Neuronal stem cell (in vitro differentiated cells): ENCODE data around the gene OR2B6. TPM values are rescaled to one million over a fixed set of nuclear protein-coding genes. Genes with fewer than 3 reads are reported as not detected.

Experiments
- DNase-seq: peaks from one replicate; pipeline ENCODE4 v3.0.0-alpha.2; 2013; ENCODE audit warnings: low spot score
- H2AFZ ChIP-seq: one replicate; pipeline ENCODE4 v1.6.1; 2013; ENCODE audit warnings: mild to moderate bottlenecking, low read length, inconsistent platforms
- H2AK5ac ChIP-seq: 2 replicates; pipeline ENCODE4 v1.6.1; 2013; ENCODE audit warnings: low read depth, mild to moderate bottlenecking, inconsistent platforms, low read length, moderate library complexity, mixed read lengths
- H2BK120ac ChIP-seq: 2 replicates; pipeline ENCODE4 v1.6.1; 2013; ENCODE audit warnings: low read depth, mild to moderate bottlenecking, inconsistent platforms, low read length, moderate library complexity, mixed read lengths
- H2BK12ac ChIP-seq: one replicate; pipeline ENCODE4 v1.6.1; 2013; ENCODE audit warnings: low read length, inconsistent platforms
- H2BK15ac ChIP-seq: 2 replicates; pipeline ENCODE4 v1.6.1; 2013; ENCODE audit warnings: mild to moderate bottlenecking, low read length, inconsistent platforms, mixed read lengths
- H2BK5ac ChIP-seq: one replicate; pipeline ENCODE4 v1.6.1; 2013; ENCODE audit warnings: inconsistent platforms, mild to moderate bottlenecking, low read length, moderate library complexity
- H3K14ac ChIP-seq: one replicate; pipeline ENCODE4 v1.6.1; 2013; ENCODE audit warnings: low read length, inconsistent platforms
- H3K18ac ChIP-seq: 2 replicates; pipeline ENCODE4 v1.6.1; 2013; ENCODE audit warnings: low read length, inconsistent platforms
- H3K23ac ChIP-seq: 2 replicates; pipeline ENCODE4 v1.6.1; 2013; ENCODE audit warnings: low read depth, mild to moderate bottlenecking, mixed read lengths, low read length, inconsistent platforms; ENCODE audit not compliant: poor library complexity
- H3K27ac ChIP-seq: replicated peaks from 3 replicates; pipeline ENCODE4 v1.5.1; 2013; ENCODE audit warnings: low read length, inconsistent platforms
- H3K27me3 ChIP-seq, 3 experiments: 2 replicates each; pipeline ENCODE4 v1.6.1; 2013; ENCODE audit warnings: low read length in 3 of 3, mild to moderate bottlenecking in 2 of 3, inconsistent platforms in 1 of 3, low read depth in 1 of 3, mixed read lengths in 1 of 3, moderate library complexity in 1 of 3; ENCODE audit not compliant: control insufficient read depth in 3 of 3, insufficient read depth in 3 of 3
- H3K36me3 ChIP-seq, 2 donors: replicated peaks in 1 of 2; 2 replicates each; pipeline ENCODE4 v1.6.1; 2013; ENCODE audit warnings: low read length in 2 of 2; ENCODE audit not compliant: control insufficient read depth in 2 of 2, insufficient read depth in 2 of 2
- H3K4ac ChIP-seq: 2 replicates; pipeline ENCODE4 v1.6.1; 2013; ENCODE audit warnings: inconsistent platforms, mild to moderate bottlenecking, low read length, moderate library complexity
- H3K4me1 ChIP-seq, 2 donors: 1 replicate in 1 of 2; 2 replicates in 1 of 2; pipeline ENCODE4 v1.6.1; 2013; ENCODE audit warnings: low read length in 2 of 2, low read depth in 1 of 2; ENCODE audit not compliant: control insufficient read depth in 2 of 2, insufficient read depth in 1 of 2
- H3K4me2 ChIP-seq: one replicate; pipeline ENCODE4 v1.6.1; 2013; ENCODE audit warnings: mild to moderate bottlenecking, low read length, inconsistent platforms; ENCODE audit not compliant: insufficient read depth, poor library complexity, severe bottlenecking
- H3K4me3 ChIP-seq, 2 donors: 2 replicates each; pipeline ENCODE4 v1.5.1; 2013; ENCODE audit warnings: low read length in 2 of 2, mild to moderate bottlenecking in 2 of 2, inconsistent platforms in 1 of 2, moderate library complexity in 1 of 2
- H3K79me1 ChIP-seq: one replicate; pipeline ENCODE4 v1.6.1; 2013; ENCODE audit warnings: low read depth, mild to moderate bottlenecking, inconsistent platforms, low read length, moderate library complexity
- H3K9ac ChIP-seq: one replicate; pipeline ENCODE4 v1.6.1; 2013; ENCODE audit warnings: mild to moderate bottlenecking, low read depth, low read length, inconsistent platforms; ENCODE audit not compliant: poor library complexity
- H3K9me3 ChIP-seq, 2 donors: replicated peaks in 1 of 2; 2 replicates each; pipeline versions ENCODE3 to v1.6.1; 2013; ENCODE audit warnings: low read length in 2 of 2, mild to moderate bottlenecking in 2 of 2, inconsistent platforms in 1 of 2, low read depth in 1 of 2, mixed read lengths in 1 of 2, moderate library complexity in 1 of 2; ENCODE audit not compliant: control insufficient read depth in 2 of 2, insufficient read depth in 1 of 2
- H4K8ac ChIP-seq: one replicate; pipeline ENCODE4 v1.6.1; 2013; ENCODE audit warnings: low read depth, mild to moderate bottlenecking, inconsistent platforms, low read length, moderate library complexity
- H4K91ac ChIP-seq: one replicate; pipeline ENCODE4 v1.6.1; 2013; ENCODE audit warnings: low read length, low read depth, mild to moderate bottlenecking, inconsistent platforms; ENCODE audit not compliant: poor library complexity
- WGBS, 2 donors: extraction: QIAGEN DNeasy Blood & Tissue Kit; methylation state at CpG; one replicate each; pipeline ENCODE4 v1.1.7; 2013; ENCODE audit warnings: missing lambda C conversion rate in 2 of 2, mixed read lengths in 1 of 2; ENCODE audit not compliant: insufficient read length in 2 of 2, insufficient replicate concordance in 1 of 2; ENCODE audit errors: extremely low coverage in 2 of 2; 5-methylcytosine and 5-hydroxymethylcytosine counted together
- polyA plus RNA-seq, 2 experiments: library from polyadenylated mRNA; stranded (reverse); fragments of 200-250 nt; gene quantifications; one replicate each; pipeline ENCODE4 v1.2.3, GENCODE V29; 2013

OR2B6 gene
- polyA plus RNA-seq (2013, experiment 1 of 2): not detected
- 0.07 TPM for polyA plus RNA-seq (2013, experiment 2 of 2)

GRCh38 chr6:27956941-27957340, at the start of gene OR2B6:
TSS of gene OR2B6 (plus strand) at chr6:27957241. CDS start at chr6:27957241, 0 bp downstream.
- H3K14ac ChIP-seq: no peak within 1 kb of the TSS
- H4K91ac ChIP-seq: no peak within 1 kb of the TSS
- DNase-seq: no peak
- no peak within 1 kb of the TSS for H3K9ac ChIP-seq
- no peak within 1 kb of the TSS for H2BK12ac ChIP-seq
- no peak within 1 kb of the TSS for H2BK15ac ChIP-seq
- no peaks in the 10 kb centered on the region for H3K9me3 ChIP-seq
- no peaks in the 10 kb centered on the region for H3K4me1 ChIP-seq
- H2AFZ ChIP-seq: no peak within 1 kb of the TSS
- no peak within 1 kb of the TSS for H2AK5ac ChIP-seq
- no peak within 1 kb of the TSS for H3K4ac ChIP-seq
- WGBS, 2 donors: no CpG with 5 or more reads among the region's 1 CpG
- H3K23ac ChIP-seq: no peak within 1 kb of the TSS
- no peak within 1 kb of the TSS for H3K27ac ChIP-seq
- no peak within 1 kb of the TSS for H3K18ac ChIP-seq
- no peak within 1 kb of the TSS for H2BK120ac ChIP-seq
- no peak within 1 kb of the TSS for H2BK5ac ChIP-seq
- peaks cover 0 to 5% (median 0%) of the 10 kb centered on the region in 3 experiments for H3K27me3 ChIP-seq
- no peaks in the 10 kb centered on the region for H3K36me3 ChIP-seq
- no peak within 1 kb of the TSS for H3K4me3 ChIP-seq
- H4K8ac ChIP-seq: no peak within 1 kb of the TSS
- H3K79me1 ChIP-seq: no peaks in the 10 kb centered on the region
- H3K4me2 ChIP-seq: no peak within 1 kb of the TSS

- H3K27me3 ChIP-seq: no peaks in the 10 kb centered on the region
- H2BK120ac ChIP-seq: no peak overlapping the region
- no peak overlapping the region for H3K9ac ChIP-seq
- no peak overlapping the region for H2AFZ ChIP-seq
- no peak overlapping the region for H3K4me3 ChIP-seq
- no peak overlapping the region for H3K23ac ChIP-seq
- no peaks in the 10 kb centered on the region for H3K4me1 ChIP-seq
- H3K9me3 ChIP-seq: no peaks in the 10 kb centered on the region
- WGBS, 2 donors: no CpG with 5 or more reads among the region's 1 CpG
- no peak overlapping the region for H2BK12ac ChIP-seq
- no peak overlapping the region for H2AK5ac ChIP-seq
- H4K91ac ChIP-seq: no peak overlapping the region
- no peak overlapping the region for H2BK15ac ChIP-seq
- no peak overlapping the region for H4K8ac ChIP-seq
- H3K79me1 ChIP-seq: no peaks in the 10 kb centered on the region
- H3K4me2 ChIP-seq: no peak overlapping the region
- no peaks in the 10 kb centered on the region for H3K36me3 ChIP-seq
- no peak overlapping the region for H3K4ac ChIP-seq
- DNase-seq: no peak
- no peak overlapping the region for H3K18ac ChIP-seq
- H3K14ac ChIP-seq: no peak overlapping the region
- no peak overlapping the region for H3K27ac ChIP-seq
- H2BK5ac ChIP-seq: no peak overlapping the region
Measured at GRCh38 chr6:27908017-27908416, 49.0 kb upstream of the OR2B6 start.

GRCh38 chr6:27911956-27912446, 45.0 kb upstream of the OR2B6 start, which contains the start of gene OR2B2:
TSS of gene OR2B2 (minus strand) at chr6:27912396. CDS start at chr6:27912319, 77 bp downstream.
- no peak within 1 kb of the TSS for H3K4me3 ChIP-seq
- no peak within 1 kb of the TSS for H2AK5ac ChIP-seq
- H3K18ac ChIP-seq: no peak within 1 kb of the TSS
- no peak within 1 kb of the TSS for H2BK5ac ChIP-seq
- no peaks in the 10 kb centered on the region for H3K9me3 ChIP-seq
- no peak within 1 kb of the TSS for H3K23ac ChIP-seq
- no peak within 1 kb of the TSS for H3K4ac ChIP-seq
- no peaks in the 10 kb centered on the region for H3K4me1 ChIP-seq
- no peak within 1 kb of the TSS for H3K4me2 ChIP-seq
- no peak within 1 kb of the TSS for H2BK15ac ChIP-seq
- WGBS, 2 donors: no CpG with 5 or more reads among the region's 2 CpGs
- H2BK120ac ChIP-seq: no peak within 1 kb of the TSS
- H3K9ac ChIP-seq: no peak within 1 kb of the TSS
- no peaks in the 10 kb centered on the region for H3K79me1 ChIP-seq
- no peak within 1 kb of the TSS for H4K91ac ChIP-seq
- no peak within 1 kb of the TSS for H2BK12ac ChIP-seq
- H3K27me3 ChIP-seq: no peaks in the 10 kb centered on the region
- H3K36me3 ChIP-seq: no peaks in the 10 kb centered on the region
- H3K14ac ChIP-seq: no peak within 1 kb of the TSS
- DNase-seq: no peak
- no peak within 1 kb of the TSS for H4K8ac ChIP-seq
- no peak within 1 kb of the TSS for H2AFZ ChIP-seq
- H3K27ac ChIP-seq: no peak within 1 kb of the TSS

- H3K9ac ChIP-seq: no peak overlapping the region
- H3K4ac ChIP-seq: no peak overlapping the region
- no peak overlapping the region for H3K14ac ChIP-seq
- H2BK15ac ChIP-seq: no peak overlapping the region
- no peak overlapping the region for H3K4me2 ChIP-seq
- no peaks in the 10 kb centered on the region for H3K4me1 ChIP-seq
- H2AK5ac ChIP-seq: no peak overlapping the region
- H3K79me1 ChIP-seq: no peaks in the 10 kb centered on the region
- no peak for DNase-seq
- no peak overlapping the region for H3K18ac ChIP-seq
- H2BK5ac ChIP-seq: no peak overlapping the region
- no peak overlapping the region for H4K8ac ChIP-seq
- H3K23ac ChIP-seq: no peak overlapping the region
- no peak overlapping the region for H2BK120ac ChIP-seq
- H2BK12ac ChIP-seq: no peak overlapping the region
- H3K27me3 ChIP-seq: no peaks in the 10 kb centered on the region
- H2AFZ ChIP-seq: no peak overlapping the region
- H3K36me3 ChIP-seq: no peaks in the 10 kb centered on the region
- no peak overlapping the region for H3K4me3 ChIP-seq
- H4K91ac ChIP-seq: no peak overlapping the region
- no peak overlapping the region for H3K27ac ChIP-seq
- no peaks in the 10 kb centered on the region for H3K9me3 ChIP-seq
Measured at GRCh38 chr6:27922949-27923348, 34.1 kb upstream of the OR2B6 start.
